Large intestine (tissue), 3 donors: Measurements from ENCODE around the gene HSFX4. TPM values are rescaled to one million over a fixed set of nuclear protein-coding genes. Genes with fewer than 3 reads are reported as not detected.

Source experiments
- DNase-seq, 2 donors: peaks; one replicate each; pipeline versions ENCODE4 v3.0.0 to v3.0.0-alpha.2; 2013
- H3K27ac ChIP-seq: one replicate; pipeline ENCODE4 v1.5.1; 2013; ENCODE audit warnings: low read length
- H3K27me3 ChIP-seq: 2 replicates; pipeline ENCODE4 v1.6.1; 2013; ENCODE audit warnings: low read length; ENCODE audit not compliant: control insufficient read depth, insufficient read depth
- H3K36me3 ChIP-seq: 2 replicates; pipeline ENCODE4 v1.6.1; 2013; ENCODE audit warnings: low read length; ENCODE audit not compliant: control insufficient read depth, insufficient read depth
- H3K4me1 ChIP-seq: one replicate; pipeline ENCODE4 v1.6.1; 2013; ENCODE audit warnings: low read length; ENCODE audit not compliant: control insufficient read depth, insufficient read depth
- H3K4me3 ChIP-seq: one replicate; pipeline ENCODE4 v1.5.1; 2013; ENCODE audit warnings: low read length
- H3K9me3 ChIP-seq: one replicate; pipeline ENCODE4 v1.6.1; 2013; ENCODE audit warnings: mild to moderate bottlenecking, low read depth, low read length, moderate library complexity; ENCODE audit not compliant: control insufficient read depth
- WGBS: methylation state at CpG from one replicate; pipeline ENCODE4 v1.1.5; 2013; ENCODE audit warnings: low lambda C conversion rate; ENCODE audit not compliant: insufficient coverage; 5-methylcytosine and 5-hydroxymethylcytosine counted together
- polyA plus RNA-seq: library from polyadenylated mRNA; unstranded; fragments of 120-200 nt; gene quantifications from one replicate; pipeline ENCODE4 v1.2.1, GENCODE V29; 2013

HSFX4 gene
- polyA plus RNA-seq, 1 donor = 0.15 TPM

GRCh38 chrX:149949743-149950436, 20.5 kb downstream of the HSFX4 start:
- H3K36me3 ChIP-seq = peaks cover 9% of the 10 kb centered on the region
- no peaks in the 10 kb centered on the region for H3K4me1 ChIP-seq
- H3K27ac ChIP-seq = no peak overlapping the region
- H3K9me3 ChIP-seq = no peaks in the 10 kb centered on the region
- H3K4me3 ChIP-seq = no peak overlapping the region
- no peak for DNase-seq
- H3K27me3 ChIP-seq = no peaks in the 10 kb centered on the region
- no CpG with 5 or more reads among the region's 6 CpGs for WGBS

- DNase-seq = peak in 1 of 2 donors; percentile 3
- Histone ChIP-seq H3K4me3 (no peak overlapping the region), H3K4me1 (no peaks in the 10 kb centered on the region), H3K9me3 (no peaks in the 10 kb centered on the region), H3K27ac (no peak overlapping the region), H3K27me3 (no peaks in the 10 kb centered on the region), H3K36me3 (peaks cover 9% of the 10 kb centered on the region)
- WGBS = 50% methylated on average over 1 of the region's 1 CpG
These were observed 21.3 kb downstream of the HSFX4 start for GRCh38 chrX:149950681-149951080.

DNA sequence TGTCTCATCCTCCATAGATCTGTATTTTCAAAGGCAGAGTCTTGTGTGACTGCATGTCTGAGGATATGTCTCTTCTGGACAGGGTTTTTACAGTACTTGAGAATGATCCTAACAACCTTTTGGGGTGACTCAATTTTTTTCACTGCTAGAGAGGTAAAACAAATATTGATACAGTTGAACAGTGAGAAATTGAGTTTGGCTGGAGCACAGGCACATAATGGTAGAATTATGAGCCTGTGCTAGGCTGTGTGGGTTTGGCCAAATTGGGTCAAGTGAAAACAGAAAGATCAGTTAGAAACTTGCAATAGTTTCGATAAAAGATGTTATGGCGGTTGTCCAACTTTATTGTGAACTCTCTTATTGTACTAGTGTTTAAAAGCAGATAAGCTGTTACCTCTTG, 32.2 kb downstream of the HSFX4 start:
- WGBS = no CpG with 5 or more reads among the region's 2 CpGs
- Histone ChIP-seq H3K27ac (no peak overlapping the region), H3K4me1 (no peaks in the 10 kb centered on the region), H3K36me3 (peaks cover 8% of the 10 kb centered on the region), H3K27me3 (no peaks in the 10 kb centered on the region), H3K9me3 (no peaks in the 10 kb centered on the region), H3K4me3 (no peak overlapping the region)
- no peak for DNase-seq

- H3K4me3 ChIP-seq = no peak overlapping the region
- H3K27ac ChIP-seq = no peak overlapping the region
- H3K9me3 ChIP-seq = no peaks in the 10 kb centered on the region
- peaks cover 8% of the 10 kb centered on the region for H3K36me3 ChIP-seq
- H3K4me1 ChIP-seq = no peaks in the 10 kb centered on the region
- no peak for DNase-seq
- H3K27me3 ChIP-seq = no peaks in the 10 kb centered on the region
These were observed 32.6 kb downstream of the HSFX4 start for GRCh38 chrX:149962010-149962409.

- H3K4me1 ChIP-seq = no peaks in the 10 kb centered on the region
- DNase-seq = peak; percentile 25 to 35
- H3K27me3 ChIP-seq = no peaks in the 10 kb centered on the region
- no peak overlapping the region for H3K4me3 ChIP-seq
- H3K9me3 ChIP-seq = no peaks in the 10 kb centered on the region
- H3K27ac ChIP-seq = no peak overlapping the region
- peaks cover 8% of the 10 kb centered on the region for H3K36me3 ChIP-seq
- no CpG with 5 or more reads among the region's 9 CpGs for WGBS
These were observed 33.7 kb downstream of the HSFX4 start for GRCh38 chrX:149962859-149963757.

GRCh38 chrX:149979126-149979644, 49.8 kb downstream of the HSFX4 start:
- no peaks in the 10 kb centered on the region for H3K27me3 ChIP-seq
- H3K27ac ChIP-seq = no peak overlapping the region
- no peaks in the 10 kb centered on the region for H3K9me3 ChIP-seq
- no peaks in the 10 kb centered on the region for H3K4me1 ChIP-seq
- no CpG with 5 or more reads among the region's 3 CpGs for WGBS
- no peak overlapping the region for H3K4me3 ChIP-seq
- H3K36me3 ChIP-seq = no peaks in the 10 kb centered on the region
- no peak for DNase-seq

Other genes with a start within 250 kb of the HSFX4 start
- gene MAGEA11, start 217.5 kb upstream of the HSFX4 start, polyA plus RNA-seq = not detected
- 3.1 TPM for gene HSFX1, start 155.5 kb upstream of the HSFX4 start, polyA plus RNA-seq
- not detected for gene MAGEA9, start 147.6 kb upstream of the HSFX4 start, polyA plus RNA-seq
- gene MAGEA8, start 48.4 kb upstream of the HSFX4 start, polyA plus RNA-seq = 0.12 TPM
- gene EOLA2, start 8.9 kb downstream of the HSFX4 start, polyA plus RNA-seq = 29.9 TPM